Gastrocnemius medialis (tissue), 4 donors: Measurements from ENCODE around the gene MOBP. TPM values are rescaled to one million over a fixed set of nuclear protein-coding genes. Genes with fewer than 3 reads are reported as not detected.

Source experiments
- ATAC-seq, 2 donors: fragments of 150-250 bp; one replicate each; pipeline ENCODE4 v1.9.1; 2016
- DNase-seq, 2 donors: peaks; one replicate each; pipeline ENCODE4 v3.0.0-alpha.2; 2019
- H3K27ac ChIP-seq, 4 donors: fragments of 200-600 bp; sonication (generic); 1 replicate in 1 of 4; 2 replicates in 3 of 4; pipeline ENCODE4 v1.5.1; 2016 to 2018; ENCODE audit warnings: mild to moderate bottlenecking in 2 of 4, moderate library complexity in 1 of 4
- H3K27me3 ChIP-seq, 3 donors: fragments of 200-600 bp; sonication (generic) in 2 of 3; 1 replicate in 1 of 3; 2 replicates in 2 of 3; pipeline versions ENCODE4 v1.5.1 to v1.6.0; 2016 to 2019; ENCODE audit warnings: mild to moderate bottlenecking in 1 of 3, moderate library complexity in 1 of 3
- H3K36me3 ChIP-seq, 2 donors: fragments of 200-600 bp; sonication (generic) in 1 of 2; one replicate each; pipeline ENCODE4 v1.5.1; 2017 to 2018
- H3K4me1 ChIP-seq, 2 donors: fragments of 200-600 bp; sonication (generic) in 1 of 2; one replicate each; pipeline ENCODE4 v1.5.1; 2016 to 2017; ENCODE audit warnings: mild to moderate bottlenecking in 2 of 2
- H3K4me3 ChIP-seq, 4 donors: fragments of 200-600 bp; sonication (generic) in 3 of 4; 1 replicate in 1 of 4; 2 replicates in 3 of 4; pipeline ENCODE4 v1.5.1; 2016 to 2019; ENCODE audit warnings: mild to moderate bottlenecking in 2 of 4
- H3K9me3 ChIP-seq, 3 donors: fragments of 200-600 bp; sonication (generic) in 2 of 3; 1 replicate in 1 of 3; 2 replicates in 2 of 3; pipeline ENCODE4 v1.5.1; 2016 to 2019
- POLR2A ChIP-seq, 2 donors: fragments of 450-650 bp; IDR thresholded peaks; one replicate each; pipeline ENCODE4 v1.6.1; 2017; ENCODE audit warnings: antibody characterized with exemption in 2 of 2, mild to moderate bottlenecking in 2 of 2, moderate library complexity in 2 of 2
- in situ Hi-C, 4 donors: fragments of 200-750 bp; cut with MboI; loops; one replicate each; pipeline versions ENCODE4 v1.15.0 to v1.8.0; 2017; ENCODE audit warnings: low sequenced_read_pairs in 4 of 4
- intact Hi-C: fragments of 100-400 bp; cut with DNase I; formaldehyde crosslinking; loops from one replicate; pipeline ENCODE4 v1.15.1; 2023; ENCODE audit warnings: low total_unique reads
- total RNA-seq, 4 donors: library from RNA; depleted of rRNA; stranded (reverse); fragments of >200 nt; gene quantifications; one replicate each; pipeline versions ENCODE4 v1.1.0 to v1.2.3, GENCODE V29; 2016
- TF ChIP-seq, protein P1 (sequence below), 5 experiments: fragments of 450-650 bp in 3 of 5; fragments of 200-600 bp in 2 of 5; sonication (generic) in 2 of 5; IDR thresholded peaks in 4 of 5; conservative IDR thresholded peaks in 1 of 5; 1 replicate in 4 of 5; 2 replicates in 1 of 5; pipeline ENCODE4 v1.5.1; 2016 to 2019; ENCODE audit warnings: antibody characterized with exemption in 5 of 5, mild to moderate bottlenecking in 3 of 5, moderate library complexity in 3 of 5

The MOBP gene
- total RNA-seq, 4 donors from 2014 or later, result not detected

DNA sequence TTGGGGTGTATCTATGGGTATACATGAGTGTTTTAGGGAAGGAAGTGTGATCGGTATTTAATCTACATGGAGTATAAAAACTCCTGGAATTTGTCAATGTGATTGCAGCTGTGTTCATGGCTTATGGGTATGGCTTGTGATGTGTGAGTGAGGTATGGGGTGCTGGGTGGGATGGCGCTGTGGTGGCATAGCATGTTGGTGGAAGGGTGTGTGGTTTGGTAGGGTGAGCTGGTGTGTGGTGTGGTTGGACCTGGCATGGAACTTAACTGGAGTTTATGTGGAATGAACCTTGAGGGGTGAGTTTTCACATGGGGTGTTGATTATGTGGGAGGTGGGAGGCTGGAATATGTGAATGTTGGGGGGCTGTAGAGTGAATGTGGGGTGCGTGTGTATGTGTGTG lies 492 bp upstream of the MOBP start:
- no peaks in the 10 kb centered on the region for H3K36me3 ChIP-seq
- H3K4me1 ChIP-seq, result no peaks in the 10 kb centered on the region
- in situ Hi-C loops, result no loop called here
- H3K27me3 ChIP-seq, result no peaks in the 10 kb centered on the region
- H3K4me3 ChIP-seq, result no peak overlapping the region
- no peak for TF ChIP-seq POLR2A (IDR thresholded peaks at IDR 0.05)
- TF ChIP-seq, protein P1, sequence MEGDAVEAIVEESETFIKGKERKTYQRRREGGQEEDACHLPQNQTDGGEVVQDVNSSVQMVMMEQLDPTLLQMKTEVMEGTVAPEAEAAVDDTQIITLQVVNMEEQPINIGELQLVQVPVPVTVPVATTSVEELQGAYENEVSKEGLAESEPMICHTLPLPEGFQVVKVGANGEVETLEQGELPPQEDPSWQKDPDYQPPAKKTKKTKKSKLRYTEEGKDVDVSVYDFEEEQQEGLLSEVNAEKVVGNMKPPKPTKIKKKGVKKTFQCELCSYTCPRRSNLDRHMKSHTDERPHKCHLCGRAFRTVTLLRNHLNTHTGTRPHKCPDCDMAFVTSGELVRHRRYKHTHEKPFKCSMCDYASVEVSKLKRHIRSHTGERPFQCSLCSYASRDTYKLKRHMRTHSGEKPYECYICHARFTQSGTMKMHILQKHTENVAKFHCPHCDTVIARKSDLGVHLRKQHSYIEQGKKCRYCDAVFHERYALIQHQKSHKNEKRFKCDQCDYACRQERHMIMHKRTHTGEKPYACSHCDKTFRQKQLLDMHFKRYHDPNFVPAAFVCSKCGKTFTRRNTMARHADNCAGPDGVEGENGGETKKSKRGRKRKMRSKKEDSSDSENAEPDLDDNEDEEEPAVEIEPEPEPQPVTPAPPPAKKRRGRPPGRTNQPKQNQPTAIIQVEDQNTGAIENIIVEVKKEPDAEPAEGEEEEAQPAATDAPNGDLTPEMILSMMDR (IDR thresholded peaks at IDR 0.05 in 4 of 5, conservative IDR thresholded peaks at IDR 0.05 in 1 of 5), result no peak
- DNase-seq, result no peak
- no peaks in the 10 kb centered on the region for H3K9me3 ChIP-seq
- ATAC-seq, result no peak
- H3K27ac ChIP-seq, result no peak overlapping the region
- intact Hi-C loops, result no loop called here

DNA sequence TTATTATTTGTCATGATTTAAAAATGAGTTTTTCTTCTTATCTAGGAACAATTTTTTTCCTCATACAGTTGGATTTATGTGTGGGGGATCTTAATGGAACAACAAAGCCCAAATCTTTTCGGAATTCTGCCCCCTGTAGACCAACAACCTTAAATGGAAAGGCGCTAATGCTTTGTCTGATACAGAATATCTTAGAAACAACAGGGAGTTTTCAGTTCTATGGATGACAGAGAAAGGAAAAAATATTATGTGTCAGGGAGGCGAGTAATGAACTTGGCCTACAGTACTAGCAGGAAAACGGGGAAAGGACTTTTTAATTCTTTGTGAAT lies 592 bp downstream of the MOBP start:
- in situ Hi-C loops (no loop called here), intact Hi-C loops (no loop called here)
- Histone ChIP-seq H3K4me3 (no peak overlapping the region), H3K27me3 (no peaks in the 10 kb centered on the region), H3K36me3 (no peaks in the 10 kb centered on the region), H3K4me1 (no peaks in the 10 kb centered on the region), H3K27ac (no peak overlapping the region), H3K9me3 (no peaks in the 10 kb centered on the region)
- no peak for DNase-seq
- ATAC-seq, result no peak
- TF ChIP-seq, protein P1 (IDR thresholded peaks at IDR 0.05 in 4 of 5, conservative IDR thresholded peaks at IDR 0.05 in 1 of 5), result no peak
- no peak for TF ChIP-seq POLR2A (IDR thresholded peaks at IDR 0.05)

DNA sequence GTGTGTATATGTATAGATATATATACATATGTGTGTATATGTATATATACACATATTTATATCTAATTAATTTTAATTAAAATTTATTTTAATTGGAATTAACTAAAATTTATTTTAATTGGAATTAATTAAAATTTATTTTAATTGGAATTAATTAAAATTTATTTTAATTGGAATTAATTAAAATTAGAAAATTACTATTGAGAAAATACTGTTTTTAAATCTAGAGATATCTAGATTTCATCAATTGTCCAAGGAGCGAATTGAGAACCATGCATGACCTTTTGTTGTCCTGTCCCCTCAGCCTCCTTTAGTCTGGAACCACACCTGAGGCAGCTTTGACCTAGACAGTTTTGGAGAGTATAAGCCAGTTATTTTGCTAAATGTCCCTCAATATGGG lies 1.8 kb downstream of the MOBP start:
- no peak for ATAC-seq
- H3K27me3 ChIP-seq, result no peaks in the 10 kb centered on the region
- H3K4me1 ChIP-seq, result no peaks in the 10 kb centered on the region
- H3K4me3 ChIP-seq, result no peak overlapping the region
- intact Hi-C loops, result no loop called here
- no peaks in the 10 kb centered on the region for H3K36me3 ChIP-seq
- H3K27ac ChIP-seq, result no peak overlapping the region
- in situ Hi-C loops, result no loop called here
- H3K9me3 ChIP-seq, result no peaks in the 10 kb centered on the region
- no peak for DNase-seq
- TF ChIP-seq, protein P1 (IDR thresholded peaks at IDR 0.05 in 4 of 5, conservative IDR thresholded peaks at IDR 0.05 in 1 of 5), result no peak
- TF ChIP-seq POLR2A (IDR thresholded peaks at IDR 0.05), result no peak

DNA sequence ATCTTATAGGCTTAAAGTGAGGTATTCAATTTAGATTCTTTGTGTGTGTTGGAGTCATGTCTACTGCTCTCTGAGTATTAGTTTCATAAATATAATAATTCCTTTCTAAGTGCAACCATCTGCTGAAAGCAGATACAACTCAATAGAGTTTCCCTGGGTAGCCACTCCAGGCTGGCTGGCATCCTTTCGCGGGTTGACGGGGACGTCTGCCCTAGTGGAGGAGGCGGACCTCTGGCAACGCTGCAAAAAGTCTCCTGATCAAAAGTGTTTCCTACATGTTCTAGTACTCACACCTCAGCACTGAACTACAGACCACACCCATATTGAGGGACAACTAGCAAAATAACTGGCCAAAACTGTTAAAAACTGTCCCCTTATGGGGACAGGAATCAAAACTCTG lies 2.5 kb downstream of the MOBP start:
- TF ChIP-seq, protein P1 (IDR thresholded peaks at IDR 0.05 in 4 of 5, conservative IDR thresholded peaks at IDR 0.05 in 1 of 5), result no peak
- TF ChIP-seq POLR2A (IDR thresholded peaks at IDR 0.05), result no peak
- Histone ChIP-seq H3K36me3 (no peaks in the 10 kb centered on the region), H3K27ac (no peak overlapping the region), H3K9me3 (no peaks in the 10 kb centered on the region), H3K27me3 (no peaks in the 10 kb centered on the region), H3K4me1 (no peaks in the 10 kb centered on the region), H3K4me3 (no peak overlapping the region)
- no peak for DNase-seq
- no peak for ATAC-seq
- intact Hi-C loops (no loop called here), in situ Hi-C loops (no loop called here)

DNA sequence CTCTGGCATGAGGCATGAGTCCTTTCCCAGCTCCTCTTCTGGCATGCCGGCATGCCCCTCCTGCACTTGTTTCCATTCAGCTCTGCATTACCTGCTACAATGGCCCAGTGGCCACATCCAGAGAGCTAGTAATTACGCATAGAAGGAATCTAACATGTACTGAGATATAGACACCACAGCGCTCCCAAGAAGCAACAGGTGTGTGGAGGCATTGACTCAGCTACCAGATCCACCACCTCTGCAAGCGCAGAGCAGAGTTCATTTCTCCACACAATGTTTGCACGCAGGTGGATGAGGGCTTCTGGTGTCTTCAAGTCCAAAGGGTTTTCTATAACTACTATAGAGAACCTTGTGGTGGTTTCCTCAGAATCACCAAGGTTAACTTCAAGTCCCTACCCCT lies 4.2 kb downstream of the MOBP start:
- no peaks in the 10 kb centered on the region for H3K36me3 ChIP-seq
- intact Hi-C loops (no loop called here), in situ Hi-C loops (no loop called here)
- peaks cover 0 to under 1% (median 0%) of the 10 kb centered on the region in 3 donors for H3K9me3 ChIP-seq
- DNase-seq (no peak), ATAC-seq (no peak)
- H3K27ac ChIP-seq, result no peak overlapping the region
- no peaks in the 10 kb centered on the region for H3K4me1 ChIP-seq
- TF ChIP-seq POLR2A (IDR thresholded peaks at IDR 0.05), result no peak
- TF ChIP-seq, protein P1 (IDR thresholded peaks at IDR 0.05 in 4 of 5, conservative IDR thresholded peaks at IDR 0.05 in 1 of 5), result no peak
- no peaks in the 10 kb centered on the region for H3K27me3 ChIP-seq
- no peak overlapping the region for H3K4me3 ChIP-seq
